HG02763 (cell line): ENCODE measurements around the gene SORBS1.

Experiments used
- ATAC-seq: cut with Tn5 transposase; IDR thresholded peaks from one replicate; pipeline ENCODE4 v1.9.1; 2021; ENCODE audit warnings: mild to moderate bottlenecking, moderate library complexity; ENCODE audit not compliant: unreplicated experiment

Gene SORBS1

DNA sequence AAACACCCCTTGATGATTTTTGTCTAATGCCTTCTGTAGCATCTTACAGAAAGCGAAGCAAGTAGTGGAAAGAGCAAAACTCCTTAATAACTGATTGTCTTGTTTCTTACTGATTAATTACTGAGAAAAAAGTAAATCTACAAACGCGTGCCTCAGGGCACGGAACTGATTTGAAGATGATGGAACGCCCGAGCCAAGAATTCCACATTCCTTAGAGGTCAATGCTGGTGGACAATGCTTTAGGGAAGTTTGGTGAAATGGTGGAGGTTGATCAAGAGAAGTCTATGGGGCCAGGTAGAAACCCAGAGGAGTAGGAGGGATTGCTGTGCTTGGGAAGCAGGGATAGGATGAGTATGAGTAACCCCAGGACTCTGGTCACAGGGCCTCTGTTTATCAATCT lies 5.0 kb upstream of the SORBS1 start:
- ATAC-seq: no peak

DNA sequence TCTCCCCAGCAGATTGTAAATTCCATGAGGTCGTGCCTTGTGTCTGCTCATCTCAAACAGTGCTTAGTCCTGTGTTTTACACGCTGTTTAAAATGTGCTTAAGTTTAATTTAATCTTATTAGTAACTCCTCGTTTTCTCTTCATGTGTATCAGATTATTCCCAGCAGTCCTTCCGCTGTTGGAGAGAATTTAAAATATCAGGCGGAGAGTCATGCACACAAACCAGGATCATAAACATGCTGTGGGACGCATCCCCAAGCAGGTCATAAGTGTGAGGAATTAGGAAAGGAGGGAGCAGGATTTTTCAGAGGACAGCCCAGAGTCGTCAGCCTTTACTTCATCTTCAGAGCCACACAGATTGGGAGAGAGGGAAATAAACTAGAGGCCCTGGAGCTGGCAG lies 4.2 kb upstream of the SORBS1 start:
- ATAC-seq: no peak

DNA sequence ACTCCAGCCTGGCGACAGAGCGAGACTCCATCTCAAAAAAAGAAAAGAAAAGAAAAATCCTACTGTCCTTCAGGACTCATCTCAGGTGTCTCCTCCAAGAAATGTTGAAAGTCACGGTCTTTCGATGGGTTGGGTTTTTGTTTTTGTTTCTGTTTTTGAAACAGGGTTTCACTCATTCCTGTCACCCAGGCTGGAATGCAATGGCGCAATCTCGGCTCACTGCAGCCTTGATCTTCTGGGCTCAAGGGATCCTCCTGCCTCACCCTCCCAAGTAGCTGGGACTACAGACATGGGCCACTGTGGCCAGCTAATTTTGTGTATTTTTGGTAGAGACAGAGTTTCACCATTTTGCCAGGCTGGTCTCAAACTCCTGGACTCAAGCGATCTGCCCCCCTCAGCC lies 3.1 kb upstream of the SORBS1 start:
- no peak for ATAC-seq

DNA sequence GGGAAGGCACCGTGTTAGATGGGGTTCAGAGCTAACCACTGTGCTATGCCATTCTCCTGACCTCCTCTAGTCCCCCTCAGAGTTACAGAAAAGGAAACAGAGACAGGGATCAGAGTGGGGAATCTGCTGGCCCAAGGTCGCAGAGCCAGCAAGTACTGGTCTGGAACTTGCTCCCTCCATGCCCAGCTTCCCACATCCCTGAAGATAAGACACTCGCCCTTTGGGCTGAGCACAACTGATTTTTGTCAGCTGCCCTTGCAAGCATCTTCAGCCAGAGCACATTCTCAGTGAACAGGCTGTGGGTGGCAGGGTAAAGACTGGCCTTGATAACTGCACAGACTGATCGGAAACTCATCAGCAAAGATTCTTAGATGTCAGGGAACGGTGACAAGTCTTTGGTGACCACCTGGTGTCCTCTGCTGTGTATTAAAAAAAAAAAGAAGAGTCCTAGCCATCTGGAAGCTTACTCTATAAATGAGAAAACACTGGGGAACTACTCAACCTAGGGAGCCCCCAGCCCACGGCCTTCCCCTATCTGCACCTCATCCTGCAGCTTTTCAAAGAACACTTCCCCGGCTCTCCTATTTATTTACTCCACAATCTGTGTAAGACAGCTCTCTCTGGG lies 1.3 kb upstream of the SORBS1 start:
- no peak for ATAC-seq

DNA sequence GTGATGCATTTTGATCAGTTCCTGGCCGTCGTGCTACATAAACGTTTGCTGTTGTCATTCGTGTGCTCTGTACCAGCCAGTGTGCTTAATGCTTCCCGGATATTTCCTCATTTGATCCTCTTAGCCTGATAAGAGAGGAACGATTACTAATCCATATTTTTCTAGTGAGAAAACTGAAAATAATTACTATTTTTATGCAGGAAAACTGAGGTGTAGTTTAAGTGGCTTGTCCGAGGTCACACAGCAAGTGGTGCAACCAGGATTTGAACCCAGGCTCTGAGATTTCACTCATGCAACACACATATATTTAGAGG lies 650 bp upstream of the SORBS1 start:
- no peak for ATAC-seq

DNA sequence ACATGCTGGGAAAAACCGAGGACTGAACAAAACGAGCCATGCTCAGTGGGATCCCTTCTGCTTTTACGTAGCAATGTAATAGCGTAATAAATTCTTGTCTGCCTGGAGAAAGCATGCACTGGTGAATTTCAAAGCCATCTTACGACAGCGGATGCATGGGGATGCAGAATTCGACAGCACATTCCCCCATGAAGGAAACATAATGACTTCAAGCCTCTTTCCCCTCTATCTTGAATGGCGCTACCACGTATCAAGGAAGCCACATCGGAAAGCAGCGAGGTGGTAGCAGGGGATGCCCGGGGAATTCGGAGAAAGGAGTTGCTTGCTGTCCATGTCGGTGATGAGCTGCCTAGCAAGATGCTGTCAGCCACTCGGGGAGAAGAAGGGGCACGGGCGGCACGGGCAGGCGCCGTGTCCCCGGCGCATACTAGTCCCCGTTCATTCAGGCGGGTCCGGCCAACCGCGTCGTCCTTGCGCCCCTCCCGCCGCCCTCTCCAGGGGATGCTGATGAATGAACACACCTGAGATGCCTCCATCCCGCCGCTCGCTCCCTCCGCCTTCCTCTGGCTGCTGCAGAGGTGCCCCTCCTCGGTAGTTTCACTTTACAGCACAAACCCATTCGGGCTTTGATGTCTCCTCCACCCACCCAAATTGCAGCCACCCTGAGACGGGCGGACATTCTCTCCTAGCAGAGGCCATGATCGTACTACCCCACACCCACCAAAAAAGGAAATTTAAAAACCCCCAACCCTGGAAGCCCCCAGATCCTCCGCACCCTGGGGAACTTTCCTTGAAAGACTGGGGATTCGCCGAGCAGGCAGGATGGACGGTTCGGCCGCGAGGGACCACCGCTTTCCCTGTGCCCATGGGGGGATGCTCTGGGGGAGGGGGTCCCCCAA lies 644 bp downstream of the SORBS1 start:
- ATAC-seq: no peak

DNA sequence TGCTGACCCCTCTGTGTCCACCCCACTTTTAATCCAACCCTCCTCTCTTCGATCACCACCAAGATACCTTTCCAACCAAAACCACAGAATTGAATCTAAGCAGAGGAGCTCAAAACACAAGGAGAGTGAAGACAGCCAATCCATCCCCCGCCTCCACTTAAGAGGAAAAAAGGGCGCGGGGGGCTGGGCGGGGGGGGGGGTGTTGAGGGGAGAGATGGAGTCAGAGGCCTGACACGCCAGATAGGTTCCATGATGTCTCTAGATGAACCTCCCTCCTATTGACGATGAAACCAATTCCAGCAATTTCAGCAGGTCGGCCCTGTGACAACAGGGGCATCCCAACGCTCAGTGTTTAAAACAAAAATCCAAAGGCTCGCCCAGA lies 1.3 kb downstream of the SORBS1 start:
- ATAC-seq: no peak

DNA sequence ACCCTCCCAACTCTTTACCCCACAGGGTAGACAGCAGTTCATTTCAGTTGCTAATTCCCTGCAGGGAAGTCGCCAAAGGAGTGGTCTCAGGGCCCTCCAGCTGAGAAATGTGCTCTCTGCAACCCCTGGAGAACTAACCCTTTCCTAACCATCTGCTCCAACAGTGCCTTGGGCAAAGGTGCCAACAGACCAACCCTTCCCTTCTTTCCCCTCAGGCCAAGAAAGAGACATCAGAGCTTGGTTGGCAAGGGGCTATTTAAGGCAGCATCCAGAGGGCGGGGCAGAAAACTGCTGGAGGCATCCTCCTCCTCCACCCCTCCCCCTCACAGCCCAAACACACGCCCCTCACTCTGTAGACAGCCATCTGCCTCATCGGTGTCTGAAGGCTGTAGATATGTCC lies 1.7 kb downstream of the SORBS1 start:
- no peak for ATAC-seq

DNA sequence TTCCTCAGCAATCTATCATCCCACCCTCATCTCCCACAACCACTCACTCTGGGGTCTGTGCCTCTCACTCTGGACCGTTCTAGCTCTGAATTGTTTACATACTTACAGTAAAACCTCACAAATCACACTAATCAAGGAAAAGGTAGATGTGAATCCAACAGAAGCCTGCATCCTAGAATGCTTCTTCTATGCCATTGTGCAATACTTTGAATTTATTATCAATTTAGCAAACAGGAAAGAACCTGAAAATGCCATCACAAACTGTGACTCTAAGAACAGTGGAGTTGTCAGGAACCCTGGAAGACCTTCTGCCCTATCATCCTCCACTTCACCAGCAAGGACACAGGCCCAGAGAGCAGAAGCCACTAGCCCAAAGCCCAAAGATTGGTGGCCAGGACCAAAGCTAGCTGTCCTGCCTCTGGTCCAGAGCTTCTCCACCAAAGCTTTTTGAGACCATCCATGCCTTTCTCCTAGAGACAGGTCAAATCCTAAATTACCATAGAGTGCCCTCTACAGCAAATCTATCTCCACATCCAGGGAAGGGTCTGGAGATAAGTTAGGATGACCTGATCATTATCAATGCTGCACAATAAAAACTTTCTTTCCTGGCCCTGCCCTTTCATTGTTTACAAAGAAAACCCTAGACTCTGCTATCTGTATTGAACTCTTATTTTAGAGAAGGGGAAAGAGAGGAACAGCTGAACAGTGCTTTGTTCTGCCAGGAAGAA lies 2.4 kb downstream of the SORBS1 start:
- ATAC-seq: no peak

DNA sequence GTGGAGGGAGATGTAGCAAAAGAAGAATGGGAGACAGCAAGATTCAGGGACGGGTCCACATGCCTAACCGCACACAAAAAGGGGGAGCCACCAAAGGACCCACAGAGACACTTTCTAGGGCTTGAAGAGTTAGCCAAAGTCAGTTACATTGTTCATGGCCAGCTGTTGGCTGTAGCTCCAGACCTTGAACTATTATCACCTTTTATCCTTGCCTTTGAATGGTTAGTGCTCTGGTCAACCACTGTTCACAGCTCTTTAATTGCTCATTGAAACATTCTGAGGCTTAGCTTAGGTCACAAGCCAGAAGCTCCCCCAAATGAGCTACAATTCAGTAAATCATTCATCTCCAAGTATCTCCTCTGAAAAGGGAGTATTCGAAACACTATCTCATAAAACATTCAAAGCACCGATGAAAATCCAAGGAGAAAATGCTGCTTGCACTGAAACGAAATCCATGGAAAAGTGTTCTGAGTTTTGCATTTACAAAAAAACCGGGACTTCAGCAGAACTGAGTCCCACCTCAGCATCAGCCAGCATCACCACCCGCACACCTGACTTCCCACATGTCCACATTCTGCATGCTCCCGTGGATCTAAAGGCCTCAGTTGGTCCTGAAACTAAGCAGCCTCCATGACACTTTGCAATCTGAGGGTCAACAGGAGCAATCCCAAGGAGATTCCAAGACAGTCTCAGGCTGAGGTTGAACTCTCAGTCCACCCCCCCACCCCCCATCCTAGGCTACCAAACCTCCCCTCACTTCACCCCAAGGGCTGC lies 4.0 kb downstream of the SORBS1 start:
- ATAC-seq: no peak

DNA sequence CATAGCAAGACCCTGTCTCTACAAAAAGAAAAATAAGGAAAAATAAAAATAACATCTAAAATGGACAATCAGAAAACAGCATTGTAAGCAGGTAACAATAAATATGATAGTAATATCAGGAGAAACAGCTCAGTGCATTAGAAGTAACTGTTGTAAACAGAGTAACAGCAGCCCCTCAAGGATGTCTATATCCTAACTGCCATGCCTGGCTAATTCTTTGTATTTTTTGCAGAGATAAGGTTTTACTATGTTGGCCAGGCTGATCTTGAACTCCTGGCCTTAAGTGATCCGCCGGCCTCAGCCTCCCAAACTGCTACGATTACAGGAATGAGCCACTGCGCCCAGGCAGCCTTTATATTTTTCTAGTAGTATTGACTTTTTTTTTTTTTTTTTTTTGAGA lies 7.5 kb downstream of the SORBS1 start:
- no peak for ATAC-seq

DNA sequence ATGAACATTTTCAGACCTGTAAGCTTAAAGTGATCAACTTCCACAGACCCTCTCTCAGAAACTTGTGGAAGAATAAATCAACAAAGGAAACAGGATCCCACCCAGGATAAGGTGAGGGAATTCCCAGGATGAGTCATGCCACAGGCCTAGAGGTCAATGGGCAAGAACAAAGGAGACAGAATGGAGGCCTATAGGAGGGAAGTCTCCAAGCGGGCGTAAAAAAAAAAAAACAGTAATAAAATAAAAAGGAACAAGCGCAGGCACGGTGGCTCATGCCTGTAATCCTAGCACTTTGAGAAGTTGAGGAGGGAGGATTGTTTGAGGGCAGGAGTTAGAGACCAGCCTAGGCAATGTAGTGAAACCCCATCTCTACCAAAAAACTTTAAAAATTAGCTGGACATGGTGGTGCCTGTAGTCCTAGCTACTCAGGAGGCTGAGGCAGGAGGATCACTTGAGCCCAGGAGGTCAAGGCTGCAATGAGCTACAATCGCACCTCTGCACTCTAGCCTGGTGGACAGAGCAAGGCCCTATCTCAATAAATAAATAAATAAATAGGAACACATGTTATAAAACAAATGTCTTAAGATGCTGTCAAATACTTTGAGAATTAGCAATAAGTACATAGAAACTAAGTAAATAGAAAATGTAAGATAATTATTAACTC lies 8.4 kb downstream of the SORBS1 start:
- no peak for ATAC-seq

DNA sequence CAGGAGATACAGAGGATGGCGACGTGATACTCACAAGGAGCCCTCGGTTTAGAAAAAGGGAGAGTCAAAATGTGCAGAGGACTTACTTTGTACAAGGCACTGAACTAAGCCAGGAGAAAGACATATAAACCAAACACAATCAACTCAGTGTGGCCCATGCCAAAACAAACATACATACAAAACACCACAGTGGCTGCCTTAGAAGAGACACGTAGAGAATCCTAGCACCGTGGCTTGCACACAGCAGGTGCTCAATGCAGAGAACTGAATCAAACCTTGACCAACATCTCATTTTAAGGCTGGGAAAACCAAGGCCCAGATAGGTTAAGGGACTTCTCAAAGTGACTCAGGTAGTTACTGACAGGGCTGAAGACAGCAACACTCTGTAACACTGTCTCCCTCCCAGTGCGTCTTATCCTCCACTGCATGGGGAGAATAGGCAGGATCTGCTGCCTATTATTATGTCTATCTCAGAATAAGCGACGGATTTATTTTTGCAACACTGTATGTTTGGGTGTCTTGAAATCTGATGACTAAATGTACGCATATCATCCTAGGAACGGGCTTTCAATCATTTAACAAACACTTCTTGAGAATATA lies 11.0 kb downstream of the SORBS1 start:
- ATAC-seq: no peak

DNA sequence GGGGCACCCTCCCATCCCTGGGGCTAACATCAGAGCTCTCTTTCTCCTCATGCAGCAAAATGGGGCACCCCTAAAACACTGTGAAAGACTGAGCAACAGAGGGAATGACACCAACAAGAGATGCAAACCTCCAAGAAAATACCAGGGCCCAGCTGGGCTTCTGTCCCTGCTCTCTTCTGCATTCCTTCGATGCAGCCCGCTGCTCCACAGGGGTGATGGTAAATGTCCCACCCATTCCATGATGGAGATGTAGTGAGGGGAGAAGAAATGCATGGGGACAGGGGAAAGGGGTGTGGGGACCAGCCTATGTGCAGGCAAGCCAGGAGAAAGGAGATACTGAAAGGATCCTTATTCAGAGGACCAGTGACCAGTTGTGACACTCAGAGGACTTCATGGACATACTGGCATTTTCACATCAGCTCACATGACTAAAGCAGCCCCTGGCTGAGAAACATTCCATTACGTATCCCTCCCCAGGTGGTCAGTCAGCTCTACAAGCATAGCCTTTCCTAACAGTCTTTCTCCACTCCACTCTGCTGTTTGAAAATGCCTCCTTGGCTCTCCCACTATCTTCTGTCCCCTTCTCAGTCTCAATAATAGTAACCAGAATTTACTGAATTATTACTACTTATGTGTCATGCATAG lies 13.3 kb downstream of the SORBS1 start:
- no peak for ATAC-seq

DNA sequence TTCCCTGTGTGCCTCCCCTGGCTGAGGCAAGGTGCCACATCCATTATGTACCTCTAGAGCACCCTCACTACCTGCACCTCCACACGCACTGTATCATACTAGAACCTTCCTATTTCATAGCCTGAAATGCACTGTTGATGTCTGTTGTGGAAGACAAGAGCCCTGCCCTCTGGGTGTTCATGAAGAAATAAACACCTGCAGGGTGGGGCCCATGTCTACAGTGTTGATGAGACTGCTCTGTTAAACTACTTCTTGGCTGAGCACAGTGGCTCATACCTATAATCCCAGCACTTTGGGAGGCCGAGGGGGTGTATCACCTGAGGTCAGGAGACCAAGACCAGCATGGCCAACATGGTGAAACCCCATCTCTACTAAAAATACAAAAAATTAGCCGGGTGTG lies 14.0 kb downstream of the SORBS1 start:
- ATAC-seq: no peak

DNA sequence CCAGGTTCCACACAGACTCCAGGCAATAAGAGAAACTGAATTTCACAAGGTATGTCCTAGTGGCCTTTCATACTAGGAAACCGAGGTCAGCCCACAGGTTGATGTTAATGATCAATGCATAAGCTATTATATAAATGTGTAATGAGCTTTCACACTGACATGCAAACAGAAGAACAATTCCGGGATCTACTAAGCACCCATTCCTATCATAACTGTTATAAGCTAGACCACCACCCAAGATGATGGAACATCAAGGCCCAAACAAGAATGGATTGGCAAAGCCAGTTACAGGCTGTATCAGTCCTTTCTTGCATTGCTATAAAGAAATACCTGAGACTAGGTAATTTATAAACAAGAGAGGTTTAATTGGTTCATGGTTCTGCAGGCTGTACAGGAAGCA lies 15.2 kb downstream of the SORBS1 start:
- no peak for ATAC-seq

DNA sequence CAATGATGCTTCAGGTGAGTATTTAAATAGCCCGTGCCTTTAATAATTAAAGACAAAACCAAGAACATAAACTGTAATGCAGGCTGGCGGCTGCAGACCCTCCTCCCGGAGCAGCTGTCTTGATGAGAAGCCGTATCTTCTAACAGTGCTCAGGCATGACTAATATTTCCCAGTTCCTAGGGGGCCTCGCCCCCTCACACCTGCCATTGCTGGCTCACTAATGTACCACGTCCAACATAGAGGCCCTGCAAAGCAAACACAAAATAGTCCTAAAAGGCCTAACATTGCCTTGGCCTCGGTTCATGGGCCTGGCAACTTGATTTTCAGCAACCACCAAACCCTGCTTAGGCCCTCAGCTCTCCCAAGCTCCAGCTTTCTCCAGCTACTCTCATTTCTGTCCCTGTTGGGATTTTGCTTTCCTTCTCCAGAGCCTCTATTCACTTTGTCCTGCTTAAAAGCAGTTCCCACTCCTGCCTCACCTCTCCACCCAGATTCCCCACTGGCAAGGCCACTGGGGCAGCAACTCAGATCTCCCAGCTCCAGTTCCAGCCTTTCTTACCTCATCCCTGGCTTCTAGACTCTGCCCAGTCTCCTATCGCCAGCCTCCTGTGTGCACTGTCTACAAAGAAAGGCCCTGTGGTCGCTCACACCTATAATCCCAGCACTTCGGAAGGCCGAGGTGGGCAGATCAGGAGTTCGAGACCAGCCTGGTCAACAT lies 16.2 kb downstream of the SORBS1 start:
- no peak for ATAC-seq

DNA sequence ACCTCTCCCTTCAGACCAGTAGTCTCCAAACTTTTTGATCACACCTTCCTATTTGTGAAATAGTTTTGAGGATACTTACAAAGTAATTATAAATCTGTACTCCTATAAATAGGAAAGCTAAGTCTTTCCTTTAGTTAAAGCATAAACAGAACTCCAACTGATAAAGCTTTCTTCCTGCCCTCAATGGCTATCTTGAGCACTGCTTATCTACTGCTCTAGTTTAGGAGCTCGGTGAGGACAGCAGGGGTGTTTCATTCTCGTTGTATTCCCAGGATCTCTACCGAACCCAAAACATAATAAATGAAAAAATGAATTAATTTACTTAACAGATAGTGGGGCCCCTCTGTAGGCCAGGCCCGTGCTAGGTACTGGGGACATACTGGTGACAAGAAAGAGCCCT lies 17.7 kb downstream of the SORBS1 start:
- no peak for ATAC-seq

DNA sequence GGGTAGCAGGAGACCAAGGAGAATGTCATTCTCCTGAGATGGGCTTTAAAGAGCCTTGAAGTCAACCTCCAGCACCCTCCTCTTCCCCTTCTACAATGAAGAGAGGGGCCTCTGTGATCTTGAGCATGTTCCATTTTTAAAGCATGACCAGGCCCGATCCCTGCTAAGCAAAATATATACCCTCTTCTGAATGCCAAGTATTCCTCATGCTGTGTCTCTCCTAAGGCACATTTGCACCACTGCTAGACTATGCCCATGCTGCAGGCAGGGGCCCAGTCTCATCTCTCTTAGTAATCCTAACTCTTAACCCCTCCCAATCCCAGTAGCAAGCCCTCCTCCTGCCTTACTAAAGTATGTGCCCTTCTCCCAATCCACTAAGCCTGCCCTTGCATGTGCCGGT lies 18.4 kb downstream of the SORBS1 start:
- ATAC-seq: no peak
